IMR-90 (cell line): ENCODE data around the gene SLC8A1. TPM values are rescaled to one million over a fixed set of nuclear protein-coding genes. Genes with fewer than 3 reads are reported as not detected.

Experiments
- ATAC-seq: fragments of 200-7000 bp; cut with Tn5 transposase; 2 replicates; pipeline ENCODE4 v1.9.1; 2020; ENCODE audit warnings: low read depth, mild to moderate bottlenecking, moderate library complexity
- Bru-seq: library from RNA; stranded (reverse); fragments of 400-500 nt; gene quantifications from one replicate; lab custom pipeline; 2021; lab: Mats Ljungman, UMichigan
- BruChase-seq, 2 experiments: library from RNA; stranded (reverse); fragments of 400-500 nt; gene quantifications; one replicate each; lab custom pipeline; 2021; lab: Mats Ljungman, UMichigan
- BruUV-seq: library from RNA; stranded (reverse); fragments of 400-500 nt; replicated peaks from 2 replicates; lab custom pipeline; 2021; lab: Mats Ljungman, UMichigan
- CTCF ChIA-PET: fragments of 300-600 bp; formaldehyde crosslinking; extraction: SDS; loops from one replicate; lab custom pipeline; 2021; ENCODE audit warnings: antibody characterized with exemption; lab: Yijun Ruan, JAX
- POLR2A ChIA-PET: fragments of 300-600 bp; sonication (Branson Sonifier 250); formaldehyde crosslinking; loops from one replicate; lab custom pipeline; 2022; ENCODE audit warnings: antibody characterized with exemption; ENCODE audit not compliant: unreplicated experiment; lab: Charles Lee
- DNase-seq: peaks from one replicate; pipeline ENCODE4 v3.0.0; 2013
- H2AFZ ChIP-seq: replicated peaks from 2 replicates; pipeline ENCODE3; 2013; ENCODE audit warnings: low read length, mild to moderate bottlenecking; ENCODE audit not compliant: poor library complexity
- H2AK5ac ChIP-seq: 2 replicates; pipeline ENCODE4 v1.6.1; 2013; ENCODE audit warnings: low read depth, low read length, inconsistent platforms
- H2AK9ac ChIP-seq: replicated peaks from 2 replicates; pipeline ENCODE3; 2013; ENCODE audit warnings: mild to moderate bottlenecking, low read depth, low read length, moderate library complexity; ENCODE audit not compliant: poor library complexity
- H2BK120ac ChIP-seq: 2 replicates; pipeline ENCODE4 v1.6.1; 2013; ENCODE audit warnings: low read depth, low read length, inconsistent platforms
- H2BK15ac ChIP-seq: 3 replicates; pipeline ENCODE4 v1.6.1; 2013; ENCODE audit warnings: low read depth, low read length, inconsistent platforms
- H2BK20ac ChIP-seq: 2 replicates; pipeline ENCODE4 v1.6.1; 2013; ENCODE audit warnings: low read depth, mild to moderate bottlenecking, inconsistent platforms, low read length, moderate library complexity
- H2BK5ac ChIP-seq: 2 replicates; pipeline ENCODE4 v1.6.1; 2013; ENCODE audit warnings: mild to moderate bottlenecking, low read depth, low read length, inconsistent platforms; ENCODE audit not compliant: poor library complexity, severe bottlenecking
- H3K14ac ChIP-seq: replicated peaks from 2 replicates; pipeline ENCODE4 v1.6.1; 2013; ENCODE audit warnings: low read depth, low read length, inconsistent platforms
- H3K18ac ChIP-seq: 2 replicates; pipeline ENCODE4 v1.6.1; 2013; ENCODE audit warnings: low read depth, low read length, control low read depth
- H3K23ac ChIP-seq: 2 replicates; pipeline ENCODE4 v1.6.1; 2013; ENCODE audit warnings: low read depth, low read length, inconsistent platforms
- H3K27ac ChIP-seq: 2 replicates; pipeline ENCODE4 v1.5.1; 2013; ENCODE audit warnings: mild to moderate bottlenecking, control low read depth, low read length; ENCODE audit not compliant: insufficient read depth
- H3K27me3 ChIP-seq: 2 replicates; pipeline ENCODE4 v1.6.1; 2013; ENCODE audit warnings: low read length; ENCODE audit not compliant: control insufficient read depth, insufficient read depth
- H3K36me3 ChIP-seq: 2 replicates; pipeline ENCODE4 v1.6.1; 2013; ENCODE audit warnings: low read length, mixed read lengths; ENCODE audit not compliant: control insufficient read depth, insufficient read depth
- H3K4ac ChIP-seq: 2 replicates; pipeline ENCODE4 v1.6.1; 2013; ENCODE audit warnings: low read depth, low read length, inconsistent platforms
- H3K4me1 ChIP-seq: 2 replicates; pipeline ENCODE4 v1.6.1; 2013; ENCODE audit warnings: low read length, mixed read lengths; ENCODE audit not compliant: control insufficient read depth, insufficient read depth
- H3K4me2 ChIP-seq: 2 replicates; pipeline ENCODE4 v1.6.1; 2013; ENCODE audit warnings: low read depth, mild to moderate bottlenecking, control low read depth, low read length, moderate library complexity
- H3K4me3 ChIP-seq: 2 replicates; pipeline ENCODE4 v1.5.1; 2013; ENCODE audit warnings: low read depth, mild to moderate bottlenecking, control low read depth, low read length, moderate library complexity; ENCODE audit not compliant: insufficient read depth
- H3K56ac ChIP-seq: 2 replicates; pipeline ENCODE4 v1.6.1; 2013; ENCODE audit warnings: low read length, inconsistent platforms; ENCODE audit not compliant: insufficient read depth; ENCODE audit errors: extremely low read depth
- H3K79me1 ChIP-seq, 2 experiments: 2 replicates each; pipeline ENCODE4 v1.6.1; 2013; ENCODE audit warnings: low read length in 2 of 2, inconsistent platforms in 1 of 2, low read depth in 1 of 2
- H3K9ac ChIP-seq: 2 replicates; pipeline ENCODE4 v1.6.1; 2013; ENCODE audit warnings: low read depth, low read length, control low read depth
- H3K9me1 ChIP-seq: 2 replicates; pipeline ENCODE4 v1.6.1; 2013; ENCODE audit warnings: low read length, inconsistent platforms; ENCODE audit not compliant: insufficient read depth
- H3K9me3 ChIP-seq: 2 replicates; pipeline ENCODE4 v1.6.1; 2013; ENCODE audit warnings: low read length; ENCODE audit not compliant: control insufficient read depth, insufficient read depth
- H4K20me1 ChIP-seq: 2 replicates; pipeline ENCODE4 v1.6.1; 2013; ENCODE audit warnings: low read length, inconsistent platforms; ENCODE audit not compliant: insufficient read depth
- H4K5ac ChIP-seq: 2 replicates; pipeline ENCODE4 v1.6.1; 2013; ENCODE audit warnings: mild to moderate bottlenecking, low read depth, low read length, control low read depth
- H4K8ac ChIP-seq, 2 experiments: 2 replicates each; pipeline ENCODE4 v1.6.1; 2013; ENCODE audit warnings: low read depth in 2 of 2, low read length in 2 of 2, control low read depth in 1 of 2, inconsistent platforms in 1 of 2
- H4K91ac ChIP-seq: 2 replicates; pipeline ENCODE4 v1.6.1; 2013; ENCODE audit warnings: low read depth, low read length, inconsistent platforms; ENCODE audit not compliant: insufficient read depth
- CEBPB ChIP-seq: IDR thresholded peaks from 2 replicates; pipeline ENCODE4 v1.6.1; 2012; ENCODE audit warnings: low read depth, low read length, improper control_type of control experiment
- CHD1 ChIP-seq: IDR thresholded peaks from 2 replicates; pipeline ENCODE4 v1.6.1; 2012; ENCODE audit warnings: low read depth, low read length, improper control_type of control experiment
- MAZ ChIP-seq: IDR thresholded peaks from 2 replicates; pipeline ENCODE4 v1.6.1; 2012; ENCODE audit warnings: low read depth, mild to moderate bottlenecking, low read length, improper control_type of control experiment, moderate library complexity, borderline replicate concordance
- WGBS, 2 experiments: methylation state at CpG; one replicate each; pipeline versions ENCODE4 v1.1.5 to v1.1.7; 2013; ENCODE audit warnings: missing lambda C conversion rate in 2 of 2; ENCODE audit not compliant: insufficient read length in 1 of 2; ENCODE audit errors: extremely low coverage in 2 of 2; 5-methylcytosine and 5-hydroxymethylcytosine counted together
- dilution Hi-C: fragments of 300-500 bp; cut with HindIII; formaldehyde crosslinking; loops from one replicate; pipeline ENCODE4 v1.14.3; 2018; ENCODE audit warnings: low sequenced_read_pairs; ENCODE audit not compliant: unreplicated experiment
- in situ Hi-C: fragments of 300-500 bp; cut with MboI; formaldehyde crosslinking; loops from 3 replicates; pipeline ENCODE4 v1.14.3; 2019; ENCODE audit warnings: low sequenced_read_pairs, inconsistent platforms, mixed read lengths
- intact Hi-C: fragments of 100-400 bp; cut with micrococcal nuclease; formaldehyde crosslinking; loops from 2 replicates; pipeline ENCODE4 v1.10.0; 2022
- long read RNA-seq: library from polyadenylated mRNA; unstranded; transcript quantifications from one replicate; pipeline ENCODE4 v2.0.0, GENCODE V29; 2021; ENCODE audit not compliant: unreplicated experiment
- polyA plus RNA-seq, 3 experiments: library from polyadenylated mRNA; depleted of rRNA; stranded (reverse); fragments of >200 nt; gene quantifications; 2 replicates each; pipeline ENCODE4 v1.2.3, GENCODE V29; 2012; ENCODE audit warnings: low replicate concordance in 1 of 3
- total RNA-seq: library from RNA; depleted of rRNA; stranded (reverse); fragments of >200 nt; gene quantifications from 2 replicates; pipeline ENCODE4 v1.2.3, GENCODE V29; 2012; rRNA removed
- TF ChIP-seq, protein P1 (sequence below): conservative IDR thresholded peaks from 2 replicates; pipeline ENCODE4 v1.5.1; 2012; ENCODE audit warnings: mild to moderate bottlenecking, low read depth, low read length, improper control_type of control experiment
- TF ChIP-seq, protein P2 (sequence below): fragments of 150-350 bp; IDR thresholded peaks from 2 replicates; pipeline ENCODE4 v1.6.1; 2016; ENCODE audit warnings: low read depth, mild to moderate bottlenecking, low read length, moderate library complexity, borderline replicate concordance

The SLC8A1 gene
- total RNA-seq (57.0 and 86.1 TPM in 2 replicates), polyA plus RNA-seq (2012; rRNA removed) (6.6 and 7.7 TPM in 2 replicates), Bru-seq, nascent RNA (percentile 77 among the genes with signal in this experiment), BruChase-seq, experiment 1, labeled RNA remaining after a 6-hour chase (percentile 72 among the genes with signal in this experiment), BruChase-seq, experiment 2, labeled RNA remaining after a 2-hour chase (percentile 87 among the genes with signal in this experiment)
- 0.99 and 1.8 TPM in 2 replicates for polyA plus RNA-seq (2012; cell fraction: cytosol; rRNA removed)
- polyA plus RNA-seq (2012; cell fraction: nucleus; rRNA removed; ENCODE audit: low replicate concordance): 1.2 and 4.3 TPM in 2 replicates
- long read RNA-seq, partial matches to known transcripts: 4 of 24 reads
- long read RNA-seq, other reads (novel, unspliced or antisense): 20 of 24 reads

DNA sequence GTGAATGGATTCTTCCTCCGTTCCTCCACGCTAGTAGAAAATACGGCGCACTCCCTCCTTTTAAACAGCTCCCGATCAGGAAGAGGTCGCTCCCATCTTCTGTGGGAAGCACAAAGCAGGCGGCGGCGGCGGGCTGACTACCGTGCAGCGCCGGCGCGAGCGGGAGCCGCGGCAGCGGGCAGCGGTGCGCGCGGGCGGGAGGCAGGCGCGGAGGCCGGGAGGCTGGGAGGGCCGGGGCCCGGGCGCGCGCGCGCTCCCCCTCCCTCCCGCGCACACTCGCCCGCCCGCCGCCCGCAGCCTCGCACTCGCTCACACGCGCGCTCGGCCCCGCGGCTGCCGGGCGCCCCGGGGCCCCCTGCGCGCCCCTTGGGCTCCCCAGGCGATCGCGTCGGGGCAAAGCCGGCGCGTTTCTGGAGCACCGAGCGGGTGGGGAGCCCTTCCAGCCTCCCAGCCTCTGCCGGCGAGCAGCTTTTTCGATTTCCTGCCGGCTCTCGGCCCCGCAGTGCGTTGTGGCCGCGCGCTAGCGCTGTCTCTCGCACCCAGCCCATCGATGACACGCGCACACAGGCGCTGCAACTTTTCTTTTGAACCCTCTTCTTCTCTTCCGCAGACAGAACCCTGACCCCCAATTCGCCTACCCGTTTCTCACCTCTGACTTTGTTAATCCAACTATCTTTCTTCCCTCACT lies at the start of gene SLC8A1:
Gene SLC8A1 (minus strand): TSS at position 173 of the 688 bp plus-strand sequence.
- Histone ChIP-seq H2BK5ac (peak within 1 kb of the TSS; percentile 85), H3K14ac (peak within 1 kb of the TSS; percentile 95), H3K56ac (peak within 1 kb of the TSS; percentile 94), H3K36me3 (no peaks in the 10 kb centered on the region), H3K18ac (peak within 1 kb of the TSS; percentile 90), H4K20me1 (no peaks in the 10 kb centered on the region), H2BK20ac (peak within 1 kb of the TSS; percentile 61), H3K27me3 (no peaks in the 10 kb centered on the region), H2AK5ac (peak within 1 kb of the TSS; percentile 30), H3K27ac (peak within 1 kb of the TSS; percentile 76), H2AK9ac (peak within 1 kb of the TSS; percentile 83), H3K4me2 (peak within 1 kb of the TSS; percentile 94), H3K4ac (peak within 1 kb of the TSS; percentile 96), H3K23ac (peak within 1 kb of the TSS; percentile 98), H3K9ac (peak within 1 kb of the TSS; percentile 95), H4K5ac (peak within 1 kb of the TSS; percentile 78), H3K4me1 (peaks cover 2% of the 10 kb centered on the region), H3K9me3 (no peaks in the 10 kb centered on the region), H2BK120ac (peak within 1 kb of the TSS; percentile 82), H4K8ac (peak within 1 kb of the TSS; percentile 58 to 77), H4K91ac (peak within 1 kb of the TSS; percentile 75), H3K79me1 (peaks cover 8 to 34% of the 10 kb centered on the region in 2 experiments; a peak in 2 of 4 replicates), H2AFZ (peak within 1 kb of the TSS; percentile 90), H2BK15ac (peak within 1 kb of the TSS; percentile 94; the same call in 2 of the 3 replicates), H3K4me3 (peak within 1 kb of the TSS; percentile 96), H3K9me1 (no peaks in the 10 kb centered on the region)
- dilution Hi-C loops: no loop called here
- BruUV-seq: no TSS peak
- ChIA-PET POLR2A (interaction anchor here (1.5 kb wide), 1 partner anchor 89 kb away, joined by 3 read pairs; no protein-coding TSS in a partner anchor), CTCF (no interaction called here)
- TF ChIP-seq, protein P1, sequence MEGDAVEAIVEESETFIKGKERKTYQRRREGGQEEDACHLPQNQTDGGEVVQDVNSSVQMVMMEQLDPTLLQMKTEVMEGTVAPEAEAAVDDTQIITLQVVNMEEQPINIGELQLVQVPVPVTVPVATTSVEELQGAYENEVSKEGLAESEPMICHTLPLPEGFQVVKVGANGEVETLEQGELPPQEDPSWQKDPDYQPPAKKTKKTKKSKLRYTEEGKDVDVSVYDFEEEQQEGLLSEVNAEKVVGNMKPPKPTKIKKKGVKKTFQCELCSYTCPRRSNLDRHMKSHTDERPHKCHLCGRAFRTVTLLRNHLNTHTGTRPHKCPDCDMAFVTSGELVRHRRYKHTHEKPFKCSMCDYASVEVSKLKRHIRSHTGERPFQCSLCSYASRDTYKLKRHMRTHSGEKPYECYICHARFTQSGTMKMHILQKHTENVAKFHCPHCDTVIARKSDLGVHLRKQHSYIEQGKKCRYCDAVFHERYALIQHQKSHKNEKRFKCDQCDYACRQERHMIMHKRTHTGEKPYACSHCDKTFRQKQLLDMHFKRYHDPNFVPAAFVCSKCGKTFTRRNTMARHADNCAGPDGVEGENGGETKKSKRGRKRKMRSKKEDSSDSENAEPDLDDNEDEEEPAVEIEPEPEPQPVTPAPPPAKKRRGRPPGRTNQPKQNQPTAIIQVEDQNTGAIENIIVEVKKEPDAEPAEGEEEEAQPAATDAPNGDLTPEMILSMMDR: no peak
- TF ChIP-seq, protein P2, sequence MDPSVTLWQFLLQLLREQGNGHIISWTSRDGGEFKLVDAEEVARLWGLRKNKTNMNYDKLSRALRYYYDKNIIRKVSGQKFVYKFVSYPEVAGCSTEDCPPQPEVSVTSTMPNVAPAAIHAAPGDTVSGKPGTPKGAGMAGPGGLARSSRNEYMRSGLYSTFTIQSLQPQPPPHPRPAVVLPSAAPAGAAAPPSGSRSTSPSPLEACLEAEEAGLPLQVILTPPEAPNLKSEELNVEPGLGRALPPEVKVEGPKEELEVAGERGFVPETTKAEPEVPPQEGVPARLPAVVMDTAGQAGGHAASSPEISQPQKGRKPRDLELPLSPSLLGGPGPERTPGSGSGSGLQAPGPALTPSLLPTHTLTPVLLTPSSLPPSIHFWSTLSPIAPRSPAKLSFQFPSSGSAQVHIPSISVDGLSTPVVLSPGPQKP: no peak
- TF ChIP-seq CHD1 (no peak), MAZ (peak; percentile 14; the same call in 1 of the 2 replicates), CEBPB (no peak)
- ATAC-seq (peak; percentile 71), DNase-seq (peak; percentile 49)
- in situ Hi-C loops: loop anchor here (10.0 kb wide), 1 partner anchor 547 kb away; no protein-coding TSS in a partner anchor
- WGBS, 2 experiments: 0% methylated on average over 41 of the region's 82 CpGs; no CpG with 5 or more reads in 1 of the 2 experiments
- intact Hi-C loops: loop anchor here (1.0 to 10.0 kb wide), 5 partner anchors 208 to 539 kb away; no protein-coding TSS in a partner anchor
